Urinary bladder (tissue), 4 donors: Measurements from ENCODE around the gene HOXB7. TPM values are rescaled to one million over a fixed set of nuclear protein-coding genes. Genes with fewer than 3 reads are reported as not detected.
A peak's percentile ranks its signal among the peaks of the same experiment; 100 is the strongest.

ENCODE experiments used
- DNase-seq: peaks from one replicate; pipeline ENCODE4 v3.0.0-alpha.2; 2015; ENCODE audit errors: extremely low spot score
- H3K27ac ChIP-seq: one replicate; pipeline ENCODE4 v1.5.1; 2013; ENCODE audit warnings: low read depth, mild to moderate bottlenecking, moderate library complexity
- H3K36me3 ChIP-seq: one replicate; pipeline ENCODE4 v1.6.1; 2013; ENCODE audit warnings: mild to moderate bottlenecking, moderate library complexity; ENCODE audit not compliant: insufficient read depth
- H3K4me1 ChIP-seq: one replicate; pipeline ENCODE4 v1.6.1; 2013; ENCODE audit warnings: mild to moderate bottlenecking, moderate library complexity; ENCODE audit not compliant: insufficient read depth
- H3K4me3 ChIP-seq: one replicate; pipeline ENCODE4 v1.5.1; 2013; ENCODE audit warnings: low read depth, low read length
- WGBS: extraction: QIAGEN DNeasy Blood & Tissue Kit; methylation state at CpG from one replicate; pipeline ENCODE4 v1.1.7; 2013; 5-methylcytosine and 5-hydroxymethylcytosine counted together
- polyA plus RNA-seq: library from polyadenylated mRNA; stranded (reverse); fragments of 200-250 nt; gene quantifications from one replicate; pipeline ENCODE4 v1.2.3, GENCODE V29; 2013
- total RNA-seq: library from RNA; depleted of rRNA; stranded (reverse); fragments of >200 nt; gene quantifications from one replicate; pipeline ENCODE4 v1.2.3, GENCODE V29; 2014
- donor health status: healthy with polysubstance abuse.
- donor health status: healthy.

HOXB7 gene
- total and polyA plus RNA-seq, 2 donors, result 2.5 to 6.7 TPM

DNA sequence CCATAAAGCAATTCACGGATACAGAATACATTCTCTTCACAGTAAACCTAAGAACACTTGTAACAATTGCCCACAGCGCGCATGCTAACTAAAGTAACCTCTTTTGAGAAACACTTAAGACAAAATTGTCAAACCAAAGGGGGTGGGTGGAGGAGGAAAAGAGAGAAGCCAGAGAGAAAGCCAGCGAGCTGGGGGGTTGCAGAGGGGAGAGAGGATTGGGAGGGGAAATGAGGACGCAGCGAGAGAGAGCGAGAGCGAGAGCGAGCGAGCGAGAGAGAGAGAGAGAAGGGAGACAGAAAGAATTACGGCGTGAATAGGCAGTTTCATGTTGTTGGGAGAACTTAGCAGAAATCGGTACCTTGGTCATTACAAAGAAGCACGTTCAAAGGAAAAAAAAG lies 1.6 kb upstream of the HOXB7 start:
- no peaks in the 10 kb centered on the region for H3K4me1 ChIP-seq
- peak overlapping the region; percentile 45 for H3K4me3 ChIP-seq
- no peak overlapping the region for H3K27ac ChIP-seq
- no peaks in the 10 kb centered on the region for H3K36me3 ChIP-seq
- 2% methylated on average over 15 of the region's 15 CpGs for WGBS
- DNase-seq, result no peak

- H3K27ac ChIP-seq, result peak overlapping the region; percentile 31
- no peaks in the 10 kb centered on the region for H3K4me1 ChIP-seq
- WGBS, result 4% methylated on average over 36 of the region's 36 CpGs
- H3K36me3 ChIP-seq, result no peaks in the 10 kb centered on the region
- H3K4me3 ChIP-seq, result peak overlapping the region; percentile 45
- no peak for DNase-seq
Observed at GRCh38 chr17:48611681-48612455, 1.1 kb upstream of the HOXB7 start.

GRCh38 chr17:48611213-48611612 lies 396 bp upstream of the HOXB7 start:
- 3% methylated on average over 22 of the region's 22 CpGs for WGBS
- Histone ChIP-seq H3K4me3 (peak overlapping the region; percentile 45), H3K4me1 (no peaks in the 10 kb centered on the region), H3K36me3 (no peaks in the 10 kb centered on the region), H3K27ac (peak overlapping the region; percentile 28)
- DNase-seq, result no peak

- Histone ChIP-seq H3K27ac (peak overlapping the region; percentile 62), H3K36me3 (no peaks in the 10 kb centered on the region), H3K4me3 (peak overlapping the region; percentile 45), H3K4me1 (no peaks in the 10 kb centered on the region)
- no peak for DNase-seq
- 5% methylated on average over 15 of the region's 15 CpGs for WGBS
Observed at GRCh38 chr17:48609759-48610281, 997 bp downstream of the HOXB7 start.

DNA sequence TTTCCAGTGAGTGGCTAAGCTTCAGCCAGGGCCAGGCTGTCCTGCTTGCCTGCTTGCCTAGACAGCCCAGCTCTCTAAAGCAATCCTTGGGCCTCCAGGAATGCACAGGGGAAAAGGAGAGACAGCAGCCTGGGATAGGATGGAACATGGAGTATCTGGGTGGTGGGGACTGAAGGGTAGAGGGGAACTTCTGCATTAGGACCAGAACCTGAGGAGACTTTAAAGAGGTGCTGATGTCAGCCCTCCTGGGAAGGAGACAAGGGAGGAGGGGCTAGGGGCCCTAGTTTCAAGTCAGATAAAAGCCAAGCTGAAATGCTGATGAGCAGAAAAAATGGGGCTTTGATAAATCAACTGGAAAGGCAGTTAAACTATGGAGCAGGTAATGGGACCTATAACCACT lies 1.8 kb downstream of the HOXB7 start:
- DNase-seq, result no peak
- Histone ChIP-seq H3K27ac (no peak overlapping the region), H3K4me1 (no peaks in the 10 kb centered on the region), H3K4me3 (no peak overlapping the region), H3K36me3 (no peaks in the 10 kb centered on the region)

DNA sequence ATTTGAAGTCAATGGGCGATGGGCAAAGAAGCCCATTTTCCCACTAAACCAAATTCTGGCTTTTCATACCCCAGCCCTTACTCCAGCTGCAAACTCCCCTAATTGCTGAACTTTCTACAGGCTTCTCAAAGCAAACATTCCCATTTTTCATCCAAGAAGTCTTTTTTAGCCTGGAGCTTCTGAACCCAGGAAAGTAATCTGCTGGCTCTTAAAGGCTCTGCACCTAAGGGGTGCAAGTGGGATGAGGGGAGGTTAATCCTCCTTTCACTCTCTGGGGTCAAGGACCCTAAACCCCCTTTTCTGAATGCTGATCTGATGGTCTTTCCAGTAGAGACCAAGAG lies 2.4 kb downstream of the HOXB7 start:
- Histone ChIP-seq H3K4me1 (no peaks in the 10 kb centered on the region), H3K27ac (no peak overlapping the region), H3K36me3 (no peaks in the 10 kb centered on the region), H3K4me3 (no peak overlapping the region)
- no peak for DNase-seq
- 93% methylated on average over 1 of the region's 1 CpG for WGBS

- no peaks in the 10 kb centered on the region for H3K4me1 ChIP-seq
- no peak overlapping the region for H3K27ac ChIP-seq
- no peak for DNase-seq
- H3K4me3 ChIP-seq, result no peak overlapping the region
- no peaks in the 10 kb centered on the region for H3K36me3 ChIP-seq
- 70% methylated on average over 9 of the region's 9 CpGs for WGBS
Observed at GRCh38 chr17:48606892-48607614, 3.8 kb downstream of the HOXB7 start.

- WGBS, result 36% methylated on average over 41 of the region's 41 CpGs
- no peak for DNase-seq
- no peak overlapping the region for H3K4me3 ChIP-seq
- no peaks in the 10 kb centered on the region for H3K36me3 ChIP-seq
- no peak overlapping the region for H3K27ac ChIP-seq
- no peaks in the 10 kb centered on the region for H3K4me1 ChIP-seq
Observed at GRCh38 chr17:48605991-48606891, 4.6 kb downstream of the HOXB7 start.

DNA sequence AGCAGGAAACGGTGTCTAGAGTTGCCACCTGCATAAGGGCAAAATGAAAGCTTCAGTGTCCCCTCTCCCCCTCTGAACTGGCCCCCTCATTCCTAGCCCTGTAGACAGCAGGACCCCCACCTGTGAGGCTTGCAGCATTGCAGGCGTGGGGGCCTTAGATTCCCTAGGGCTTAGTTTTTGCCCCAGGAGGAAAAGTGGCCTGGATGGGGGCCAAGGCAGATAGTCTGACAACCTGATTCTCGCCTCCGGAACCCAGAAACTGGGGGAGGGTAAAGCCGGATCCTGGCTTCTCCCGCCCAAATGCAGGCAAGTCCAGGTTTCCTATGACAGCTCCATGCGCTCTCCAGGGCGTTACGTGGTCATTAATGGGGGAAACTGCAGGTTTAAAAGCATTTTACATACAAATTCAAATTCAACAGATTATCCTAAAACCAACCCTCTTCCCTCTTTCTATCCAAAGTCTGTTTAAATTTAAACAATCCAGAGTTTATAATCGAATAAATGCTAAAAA lies 5.4 kb downstream of the HOXB7 start:
- H3K27ac ChIP-seq, result no peak overlapping the region
- no peak overlapping the region for H3K4me3 ChIP-seq

GRCh38 chr17:48604770-48605329 lies 6.0 kb downstream of the HOXB7 start, which contains the start of gene HOXB6:
Gene HOXB6, minus strand, starts transcription at chr17:48604986. Its CDS starts 6,836 bp downstream, at chr17:48598150.
- Histone ChIP-seq H3K4me3 (peak within 1 kb of the TSS; percentile 33), H3K4me1 (no peaks in the 10 kb centered on the region), H3K36me3 (no peaks in the 10 kb centered on the region), H3K27ac (peak within 1 kb of the TSS; percentile 6)
- no peak for DNase-seq
- 9% methylated on average over 16 of the region's 16 CpGs for WGBS

More for the DNA sequence above, 5.4 kb downstream of the HOXB7 start:
- no peak for DNase-seq
- Histone ChIP-seq H3K4me1 (no peaks in the 10 kb centered on the region), H3K36me3 (no peaks in the 10 kb centered on the region)
- WGBS, result 27% methylated on average over 10 of the region's 10 CpGs

GRCh38 chr17:48603959-48604769 lies 6.7 kb downstream of the HOXB7 start:
- no peaks in the 10 kb centered on the region for H3K36me3 ChIP-seq
- H3K27ac ChIP-seq, result peak overlapping the region; percentile 6
- DNase-seq, result no peak
- 3% methylated on average over 21 of the region's 21 CpGs for WGBS
- no peaks in the 10 kb centered on the region for H3K4me1 ChIP-seq
- peak overlapping the region; percentile 33 for H3K4me3 ChIP-seq
